ENCODE measurements around the gene KRTAP10-10. TPM values are rescaled to one million over a fixed set of nuclear protein-coding genes. Genes with fewer than 3 reads are reported as not detected.

Gene KRTAP10-10
- total RNA-seq, 4 donors from 2014 or later = not detected

GRCh38 chr21:44648557-44649311, 11.6 kb downstream of the KRTAP10-10 start:
- peak in 1 of 3 donors; percentile 1 for DNase-seq
- H3K4me1 ChIP-seq = no peaks in the 10 kb centered on the region
- TF ChIP-seq POLR2A (IDR thresholded peaks at IDR 0.05) = no peak
- no peak for TF ChIP-seq CTCF (IDR thresholded peaks at IDR 0.05)
- no peaks in the 10 kb centered on the region for H3K36me3 ChIP-seq
- no peak overlapping the region for H3K27ac ChIP-seq
- no peak overlapping the region for H3K4me3 ChIP-seq
- H3K9me3 ChIP-seq = peaks cover 0 to 5% (median 0%) of the 10 kb centered on the region in 4 donors
- H3K27me3 ChIP-seq = no peaks in the 10 kb centered on the region

- no peaks in the 10 kb centered on the region for H3K4me1 ChIP-seq
- H3K4me3 ChIP-seq = no peak overlapping the region
- TF ChIP-seq CTCF (IDR thresholded peaks at IDR 0.05) (no peak), POLR2A (IDR thresholded peaks at IDR 0.05) (no peak)
- no peaks in the 10 kb centered on the region for H3K27me3 ChIP-seq
- no peak overlapping the region for H3K27ac ChIP-seq
- peaks cover 0 to 5% (median 0%) of the 10 kb centered on the region in 4 donors for H3K9me3 ChIP-seq
- DNase-seq = peak in 1 of 3 donors; percentile 8
- H3K36me3 ChIP-seq = no peaks in the 10 kb centered on the region
These were observed 12.5 kb downstream of the KRTAP10-10 start for GRCh38 chr21:44649521-44650100.

- Histone ChIP-seq H3K4me1 (no peaks in the 10 kb centered on the region), H3K4me3 (no peak overlapping the region), H3K27ac (no peak overlapping the region), H3K27me3 (no peaks in the 10 kb centered on the region), H3K9me3 (peaks cover 0 to 3% (median 0%) of the 10 kb centered on the region in 4 donors), H3K36me3 (no peaks in the 10 kb centered on the region)
- DNase-seq = peak in 1 of 3 donors; percentile 4
- TF ChIP-seq CTCF (IDR thresholded peaks at IDR 0.05) (no peak), POLR2A (IDR thresholded peaks at IDR 0.05) (no peak)
These were observed 13.3 kb downstream of the KRTAP10-10 start for GRCh38 chr21:44650265-44650972.

GRCh38 chr21:44650973-44651675, 14.0 kb downstream of the KRTAP10-10 start:
- Histone ChIP-seq H3K4me1 (no peaks in the 10 kb centered on the region), H3K27ac (no peak overlapping the region), H3K27me3 (no peaks in the 10 kb centered on the region), H3K36me3 (no peaks in the 10 kb centered on the region), H3K4me3 (no peak overlapping the region), H3K9me3 (no peaks in the 10 kb centered on the region)
- DNase-seq = peak in 1 of 3 donors; percentile 3
- no peak for TF ChIP-seq POLR2A (IDR thresholded peaks at IDR 0.05)
- no peak for TF ChIP-seq CTCF (IDR thresholded peaks at IDR 0.05)

GRCh38 chr21:44653123-44653522, 16.0 kb downstream of the KRTAP10-10 start:
- Histone ChIP-seq H3K36me3 (no peaks in the 10 kb centered on the region), H3K9me3 (no peaks in the 10 kb centered on the region), H3K27me3 (no peaks in the 10 kb centered on the region), H3K4me3 (no peak overlapping the region), H3K27ac (no peak overlapping the region), H3K4me1 (no peaks in the 10 kb centered on the region)
- DNase-seq = peak in 1 of 3 donors; percentile 16
- TF ChIP-seq CTCF (IDR thresholded peaks at IDR 0.05) = no peak
- no peak for TF ChIP-seq POLR2A (IDR thresholded peaks at IDR 0.05)
